Endothelial cell of umbilical vein (primary cell): ENCODE results near the gene ATP6V0D1.

ENCODE experiments used
- EZH2 ChIP-seq: IDR thresholded peaks from 2 replicates; pipeline ENCODE4 v1.6.1; 2012; ENCODE audit warnings: borderline replicate concordance, low read depth, mild to moderate bottlenecking, moderate library complexity, low read length, inconsistent platforms; ENCODE audit not compliant: severe bottlenecking
- FOS ChIP-seq: IDR thresholded peaks from 2 replicates; pipeline ENCODE4 v1.6.1; 2011; ENCODE audit warnings: mild to moderate bottlenecking, low read length, moderate library complexity, borderline replicate concordance; ENCODE audit not compliant: insufficient read depth
- GATA2 ChIP-seq: IDR thresholded peaks from 2 replicates; pipeline ENCODE4 v1.7.0; 2011; ENCODE audit warnings: low read depth, mild to moderate bottlenecking, moderate library complexity, mixed read lengths, low read length; ENCODE audit not compliant: insufficient read length, insufficient read depth
- JUN ChIP-seq: IDR thresholded peaks from 2 replicates; pipeline ENCODE4 v1.6.1; 2011; ENCODE audit warnings: borderline replicate concordance, low read depth; ENCODE audit not compliant: insufficient read length, insufficient read depth
- MYC ChIP-seq: IDR thresholded peaks from one replicate; pipeline ENCODE4 v1.6.1; 2011; ENCODE audit warnings: mild to moderate bottlenecking, low read depth, low read length
- POLR2A ChIP-seq: IDR thresholded peaks from 2 replicates; pipeline ENCODE4 v1.6.1; 2012; ENCODE audit warnings: low read depth, mild to moderate bottlenecking, control low read depth, low read length
- POLR2AphosphoS5 ChIP-seq: IDR thresholded peaks from 2 replicates; pipeline ENCODE4 v1.6.1; 2012; ENCODE audit warnings: low read depth, mild to moderate bottlenecking, control low read depth, low read length, moderate library complexity; ENCODE audit not compliant: insufficient read depth
- TF ChIP-seq, protein P1 (sequence below), 2 donors: IDR thresholded peaks; 1 replicate in 1 of 2; 2 replicates in 1 of 2; pipeline ENCODE4 v1.5.1; 2011; ENCODE audit warnings: low read length in 2 of 2, mild to moderate bottlenecking in 2 of 2, moderate library complexity in 2 of 2, control low read depth in 1 of 2, inconsistent platforms in 1 of 2, low read depth in 1 of 2; ENCODE audit not compliant: insufficient read depth in 1 of 2; ENCODE audit errors: extremely low read depth in 1 of 2
- TF ChIP-seq, protein P2 (sequence below): IDR thresholded peaks from 2 replicates; pipeline ENCODE4 v1.6.1; 2011; ENCODE audit not compliant: insufficient read depth, insufficient read length

DNA sequence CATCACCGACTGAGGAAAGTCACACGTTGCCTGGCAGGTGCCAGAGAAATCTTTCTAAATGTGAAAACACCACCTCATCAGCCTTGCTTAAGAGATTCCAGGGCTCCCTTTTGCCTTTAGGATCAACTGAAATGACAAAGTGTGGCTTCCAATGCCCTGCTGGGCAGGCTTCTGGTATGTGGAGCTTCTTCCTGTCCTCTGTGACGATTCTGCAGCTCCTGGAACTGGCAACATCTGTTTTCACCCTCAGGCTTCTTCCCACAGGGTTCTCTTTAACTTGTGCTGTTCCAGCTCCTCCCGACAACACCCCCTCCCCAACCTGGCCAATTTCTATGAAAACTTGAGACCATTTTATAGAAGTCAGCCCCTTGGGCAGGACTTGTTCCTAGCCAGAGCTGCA is 59.9 kb downstream of the ATP6V0D1 start:
- TF ChIP-seq, protein P1, sequence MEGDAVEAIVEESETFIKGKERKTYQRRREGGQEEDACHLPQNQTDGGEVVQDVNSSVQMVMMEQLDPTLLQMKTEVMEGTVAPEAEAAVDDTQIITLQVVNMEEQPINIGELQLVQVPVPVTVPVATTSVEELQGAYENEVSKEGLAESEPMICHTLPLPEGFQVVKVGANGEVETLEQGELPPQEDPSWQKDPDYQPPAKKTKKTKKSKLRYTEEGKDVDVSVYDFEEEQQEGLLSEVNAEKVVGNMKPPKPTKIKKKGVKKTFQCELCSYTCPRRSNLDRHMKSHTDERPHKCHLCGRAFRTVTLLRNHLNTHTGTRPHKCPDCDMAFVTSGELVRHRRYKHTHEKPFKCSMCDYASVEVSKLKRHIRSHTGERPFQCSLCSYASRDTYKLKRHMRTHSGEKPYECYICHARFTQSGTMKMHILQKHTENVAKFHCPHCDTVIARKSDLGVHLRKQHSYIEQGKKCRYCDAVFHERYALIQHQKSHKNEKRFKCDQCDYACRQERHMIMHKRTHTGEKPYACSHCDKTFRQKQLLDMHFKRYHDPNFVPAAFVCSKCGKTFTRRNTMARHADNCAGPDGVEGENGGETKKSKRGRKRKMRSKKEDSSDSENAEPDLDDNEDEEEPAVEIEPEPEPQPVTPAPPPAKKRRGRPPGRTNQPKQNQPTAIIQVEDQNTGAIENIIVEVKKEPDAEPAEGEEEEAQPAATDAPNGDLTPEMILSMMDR (IDR thresholded peaks at IDR 0.05; ENCODE audit: extremely low read depth in 1 of 2, insufficient read depth in 1 of 2, low read depth in 1 of 2, low read length in 2 of 2), result no peak
- TF ChIP-seq POLR2AphosphoS5, result no peak
- TF ChIP-seq POLR2A, result no peak
- no peak for TF ChIP-seq EZH2
- TF ChIP-seq FOS, result no peak
- no peak for TF ChIP-seq JUN
- TF ChIP-seq, protein P2, sequence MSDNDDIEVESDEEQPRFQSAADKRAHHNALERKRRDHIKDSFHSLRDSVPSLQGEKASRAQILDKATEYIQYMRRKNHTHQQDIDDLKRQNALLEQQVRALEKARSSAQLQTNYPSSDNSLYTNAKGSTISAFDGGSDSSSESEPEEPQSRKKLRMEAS, result no peak
- TF ChIP-seq GATA2, result no peak
- TF ChIP-seq MYC, result no peak
